GM15510 (cell line): ENCODE data around the gene SLC7A9.

Experiments used
- POLR2A ChIP-seq: IDR thresholded peaks from 3 replicates; pipeline ENCODE4 v1.6.1; 2011; ENCODE audit warnings: borderline replicate concordance; ENCODE audit not compliant: insufficient read length; ENCODE audit errors: extremely low read depth

SLC7A9 gene

DNA sequence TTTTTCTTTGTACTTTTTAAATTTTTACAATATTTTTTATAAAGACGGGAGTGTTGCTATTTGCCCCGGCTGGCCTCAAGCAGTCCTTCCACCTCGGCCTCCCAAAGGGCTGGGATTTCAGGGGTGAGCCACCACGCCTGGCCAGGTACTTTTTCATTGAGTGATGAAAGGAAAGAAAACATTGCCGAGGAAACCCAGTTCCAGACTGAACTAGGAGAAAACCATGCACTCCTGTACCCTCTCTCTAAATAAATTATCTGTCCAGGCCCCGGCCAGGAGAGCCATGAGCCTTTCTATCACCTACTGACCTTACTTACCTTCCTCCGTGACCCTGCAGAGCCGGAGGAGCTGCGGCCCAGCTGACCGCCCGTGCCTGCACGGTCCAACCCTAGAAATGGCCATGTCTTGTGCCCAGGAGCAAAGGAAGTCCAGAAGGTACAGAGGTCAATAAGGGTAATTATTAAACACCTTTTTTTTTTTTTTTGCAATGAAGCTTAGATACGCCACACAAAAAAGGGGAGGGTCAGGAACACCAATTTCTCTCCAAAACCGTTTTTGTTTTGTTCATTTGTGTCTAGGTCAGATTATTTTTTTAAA, at the start of gene SLC7A9:
SLC7A9 (minus strand) TSS at position 399 of the 597 bp plus-strand sequence. CDS start 1,233 bp downstream, outside the sequence.
- no peak for TF ChIP-seq POLR2A

DNA sequence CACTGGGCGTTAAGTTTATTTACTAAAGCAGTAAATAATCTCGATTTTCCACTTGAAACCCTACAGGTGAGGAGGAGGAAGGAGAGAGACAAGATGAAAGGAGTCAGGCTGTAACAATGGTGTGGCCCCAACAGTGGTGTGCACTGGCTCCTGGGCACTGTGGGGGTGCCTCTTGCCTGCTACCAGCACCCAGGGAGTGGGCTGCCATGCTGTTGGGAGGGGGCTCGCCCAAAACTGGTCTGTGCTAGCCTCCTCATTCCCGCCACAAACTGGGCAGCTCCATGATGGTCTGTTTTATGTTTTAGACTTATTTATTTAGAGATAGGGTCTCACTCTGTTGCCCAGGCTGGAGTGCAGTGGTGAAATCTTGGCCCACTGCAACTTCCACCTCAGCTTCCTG, 49.8 kb upstream of the SLC7A9 start:
- TF ChIP-seq POLR2A, result no peak

- no peak for TF ChIP-seq POLR2A
Observed at GRCh38 chr19:32917616-32917996, 48.0 kb upstream of the SLC7A9 start.

DNA sequence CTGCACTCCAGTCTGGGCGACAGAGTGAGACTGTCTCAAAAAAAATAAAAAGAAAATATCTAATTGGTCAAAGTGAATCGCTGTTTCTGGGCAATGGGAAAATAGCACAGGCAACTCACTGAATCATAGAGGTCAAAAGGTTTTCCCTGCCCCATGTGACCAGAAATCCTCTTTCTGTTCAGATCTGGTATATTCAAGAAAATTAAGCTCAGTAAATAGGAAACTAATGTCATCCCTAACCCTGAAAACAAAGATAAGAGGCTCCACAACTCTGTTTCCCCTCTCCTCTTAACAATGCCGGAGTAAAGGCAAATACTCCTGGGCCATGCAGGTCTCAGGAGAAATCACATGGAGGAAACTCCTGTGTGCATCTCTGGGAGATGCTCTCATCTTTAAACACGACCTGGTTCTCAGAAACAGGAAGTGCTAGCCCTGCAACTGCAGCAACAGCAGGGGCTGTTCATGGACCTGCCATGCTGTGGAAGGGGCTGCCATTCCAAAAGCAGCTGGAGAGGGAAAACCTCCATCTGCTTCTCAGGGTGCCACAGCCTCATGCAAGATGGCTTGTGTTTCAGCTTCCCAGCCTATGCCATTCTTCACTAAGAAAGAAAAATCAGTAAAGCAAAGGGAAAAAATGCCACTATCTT, 47.5 kb upstream of the SLC7A9 start:
- TF ChIP-seq POLR2A, result no peak

DNA sequence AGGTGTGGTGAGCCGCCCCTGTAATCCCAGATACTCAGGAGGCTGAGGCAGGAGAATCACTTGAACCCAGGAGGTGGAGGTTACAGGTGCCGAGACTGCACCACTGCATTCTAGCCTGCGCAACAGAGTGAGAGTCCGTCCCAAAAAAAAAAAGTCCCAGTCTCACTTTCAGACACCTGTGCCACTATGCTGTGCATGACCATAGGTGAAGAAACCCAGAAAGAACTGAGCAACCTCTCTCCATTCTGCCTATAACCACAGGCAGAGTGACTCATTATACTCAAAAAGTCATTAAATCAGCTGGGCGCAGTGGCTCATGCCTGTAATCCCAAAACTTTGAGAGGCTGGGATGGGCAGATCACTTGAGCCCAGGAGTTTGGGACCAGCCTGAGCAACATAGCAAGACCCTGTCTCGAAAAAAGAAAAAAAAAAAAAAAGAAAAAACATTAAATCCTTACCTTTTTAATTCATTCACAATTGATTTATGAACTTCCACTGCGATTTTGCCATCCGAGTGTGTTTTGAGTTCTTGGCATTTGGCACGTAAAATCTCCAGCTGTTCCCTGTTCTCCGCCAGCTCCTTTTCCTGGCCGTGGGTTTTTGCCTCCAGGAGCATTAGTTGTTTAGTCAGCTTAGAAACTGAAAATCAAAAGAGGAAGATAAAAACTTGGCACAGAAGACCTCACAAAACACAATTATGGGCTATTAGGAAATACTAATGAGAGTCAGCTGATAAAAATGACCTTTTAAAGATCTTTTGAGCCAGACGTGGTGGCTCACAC, 45.5 kb upstream of the SLC7A9 start:
- no peak for TF ChIP-seq POLR2A

DNA sequence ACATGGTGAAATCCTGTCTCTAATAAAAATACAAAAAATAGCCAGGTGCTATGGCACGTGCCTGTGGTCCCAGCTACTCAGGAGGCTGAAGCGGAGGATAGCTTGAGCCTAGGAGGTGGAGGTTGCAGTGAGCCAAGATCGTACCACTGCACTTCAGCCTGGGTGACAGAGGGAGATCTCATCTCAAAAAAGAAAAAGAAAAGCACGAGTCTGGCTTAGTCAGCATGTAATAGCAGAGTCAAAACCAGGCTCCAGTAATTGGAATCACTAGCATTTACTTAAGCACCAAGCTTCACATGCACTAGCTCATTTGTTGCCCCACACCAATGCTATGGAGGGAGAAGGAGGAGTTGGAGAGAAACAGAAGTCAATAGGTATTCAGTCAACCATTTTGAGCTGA, 41.9 kb upstream of the SLC7A9 start:
- TF ChIP-seq POLR2A, result no peak

DNA sequence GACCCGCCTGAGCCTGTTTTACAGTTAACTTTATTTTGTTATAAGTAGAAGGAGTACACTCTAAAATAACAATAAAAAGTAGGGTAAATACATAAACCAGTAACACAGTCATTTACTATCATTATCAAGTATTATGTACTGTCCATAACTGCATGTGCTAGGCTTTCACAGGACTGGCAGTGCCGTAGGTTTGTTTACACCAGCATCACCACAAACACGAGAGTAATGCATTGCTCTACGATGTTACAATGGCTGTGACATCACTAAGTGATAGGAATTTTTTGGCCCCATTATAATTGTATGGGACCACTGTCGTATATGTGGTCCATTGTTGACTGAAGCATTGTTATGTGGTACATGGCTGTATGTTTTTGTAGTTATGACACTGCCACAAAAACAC, 41.3 kb upstream of the SLC7A9 start:
- no peak for TF ChIP-seq POLR2A

DNA sequence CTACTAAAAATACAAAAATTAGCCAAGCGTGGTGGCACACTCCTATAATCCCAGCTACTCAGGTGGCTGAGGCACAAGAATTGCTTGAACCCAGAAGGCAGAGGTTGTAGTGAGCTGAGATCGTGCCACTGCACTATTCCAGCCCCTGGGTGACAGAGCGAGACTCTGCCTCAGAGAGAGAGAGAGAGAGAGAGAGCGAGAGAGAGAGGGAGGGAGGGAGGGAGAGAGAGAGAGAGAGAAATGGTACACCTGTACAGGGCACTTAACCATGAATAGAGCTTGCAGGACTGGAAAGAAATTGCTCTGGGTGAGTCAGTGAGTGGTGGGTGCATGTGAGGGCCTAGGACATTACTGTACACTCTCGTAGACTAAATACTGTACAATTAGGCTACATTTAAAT, 40.5 kb upstream of the SLC7A9 start:
- TF ChIP-seq POLR2A, result no peak

DNA sequence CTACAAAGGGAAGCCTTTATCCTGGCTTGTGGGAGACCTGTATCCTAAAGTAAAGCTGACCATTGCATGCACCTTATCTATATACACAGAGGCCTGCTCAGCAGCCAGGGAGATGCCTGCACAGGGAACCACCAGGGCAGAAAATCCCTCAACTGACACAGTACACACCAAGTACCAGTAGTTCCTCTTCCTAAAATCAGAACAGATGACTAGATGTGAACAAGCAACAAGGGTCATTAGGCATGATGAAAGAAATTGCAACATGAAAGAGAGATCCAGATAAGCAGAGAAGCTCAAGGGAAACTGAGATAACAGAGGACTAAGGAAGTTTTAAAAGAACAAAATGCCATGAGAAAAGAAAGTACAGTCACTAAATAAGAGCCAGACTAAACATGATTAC, 39.7 kb upstream of the SLC7A9 start:
- TF ChIP-seq POLR2A, result no peak

DNA sequence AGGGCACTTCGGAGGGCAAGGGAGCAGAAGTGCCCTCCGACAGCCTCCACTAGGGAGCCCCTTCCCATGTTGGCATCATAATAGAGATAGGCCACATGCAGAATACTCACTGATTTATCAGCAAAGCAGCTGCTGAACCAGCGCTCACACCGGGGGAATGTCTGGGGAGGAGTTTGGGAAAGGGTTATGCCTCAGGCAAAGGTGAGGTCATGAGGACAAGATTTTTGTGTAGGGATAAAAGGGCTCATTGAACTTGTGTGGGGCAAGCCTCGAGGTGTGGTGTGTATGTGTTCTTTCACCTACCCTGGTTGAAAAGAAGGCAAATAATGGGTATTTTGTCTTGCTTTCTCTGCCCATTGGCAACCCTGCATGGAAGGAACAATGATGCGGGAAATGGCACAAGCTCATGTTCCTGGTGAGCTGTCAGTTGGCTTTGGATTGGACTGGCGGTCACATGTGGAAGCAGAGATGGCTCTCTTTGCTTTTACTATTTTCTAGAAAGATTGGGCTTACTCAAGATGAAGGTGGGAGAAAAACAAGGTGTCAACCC, 39.1 kb upstream of the SLC7A9 start:
- no peak for TF ChIP-seq POLR2A

DNA sequence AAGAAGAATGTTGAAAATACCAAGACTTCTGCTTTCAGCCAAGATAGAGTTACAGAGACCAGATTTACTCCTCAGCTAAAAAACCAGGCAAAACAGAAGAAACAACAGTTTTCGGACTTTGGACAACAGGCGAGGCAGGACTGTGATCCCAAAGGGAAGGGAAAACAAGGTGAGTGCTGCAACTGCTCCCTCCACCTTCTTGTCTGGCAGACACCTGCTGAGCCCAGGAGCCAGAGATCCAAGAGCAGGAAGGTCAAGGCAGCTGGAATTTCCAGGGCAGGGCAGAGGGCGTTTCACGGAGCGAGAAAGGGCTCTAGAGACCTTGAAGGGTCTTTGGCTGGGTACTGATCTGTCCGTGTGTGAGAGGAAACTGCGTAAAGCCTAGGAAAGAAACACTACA, 32.9 kb upstream of the SLC7A9 start:
- TF ChIP-seq POLR2A, result no peak

- TF ChIP-seq POLR2A, result no peak
Observed at GRCh38 chr19:32901504-32902161, 32.1 kb upstream of the SLC7A9 start.

DNA sequence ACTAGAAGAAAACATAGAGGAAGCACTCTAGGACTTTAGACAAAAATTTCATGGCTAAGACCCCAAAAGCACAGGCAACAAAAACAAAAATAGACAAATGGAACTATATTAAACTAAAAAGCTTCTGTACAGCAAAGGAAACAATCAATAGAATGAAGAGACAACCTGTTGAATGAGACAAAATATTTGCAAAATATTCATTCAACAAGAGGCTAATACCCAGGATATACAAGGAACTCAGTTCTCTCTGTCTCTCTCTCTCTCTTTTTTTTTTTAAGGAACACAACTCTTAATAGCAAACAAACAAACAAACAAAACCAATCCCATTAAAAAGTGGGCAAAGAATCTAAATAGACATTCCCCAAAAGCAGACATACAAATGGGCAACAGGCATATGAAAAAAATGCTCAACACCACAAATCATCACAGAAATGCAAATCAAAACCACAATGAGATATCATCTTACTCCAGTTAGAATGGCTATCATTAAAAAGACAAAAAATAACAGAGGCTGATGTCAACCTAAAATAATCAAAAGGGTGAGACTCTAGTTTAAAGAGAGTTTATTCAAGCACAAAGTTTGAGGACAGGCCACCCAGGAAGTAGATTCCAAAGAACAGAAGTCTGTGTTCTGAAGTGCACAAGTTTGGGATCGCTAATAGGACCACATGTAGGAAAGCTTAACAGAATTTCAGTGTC, 27.1 kb upstream of the SLC7A9 start:
- TF ChIP-seq POLR2A, result no peak

GRCh38 chr19:32895384-32895783, 25.8 kb upstream of the SLC7A9 start:
- TF ChIP-seq POLR2A, result no peak
